ENCODE data around the gene EXOC3L4.
"Not testable (repeated sequence)": the region's sequence is repeated elsewhere in the genome, so short reads cannot be mapped to it uniquely, and the experiment has no call there.

Gene EXOC3L4

DNA sequence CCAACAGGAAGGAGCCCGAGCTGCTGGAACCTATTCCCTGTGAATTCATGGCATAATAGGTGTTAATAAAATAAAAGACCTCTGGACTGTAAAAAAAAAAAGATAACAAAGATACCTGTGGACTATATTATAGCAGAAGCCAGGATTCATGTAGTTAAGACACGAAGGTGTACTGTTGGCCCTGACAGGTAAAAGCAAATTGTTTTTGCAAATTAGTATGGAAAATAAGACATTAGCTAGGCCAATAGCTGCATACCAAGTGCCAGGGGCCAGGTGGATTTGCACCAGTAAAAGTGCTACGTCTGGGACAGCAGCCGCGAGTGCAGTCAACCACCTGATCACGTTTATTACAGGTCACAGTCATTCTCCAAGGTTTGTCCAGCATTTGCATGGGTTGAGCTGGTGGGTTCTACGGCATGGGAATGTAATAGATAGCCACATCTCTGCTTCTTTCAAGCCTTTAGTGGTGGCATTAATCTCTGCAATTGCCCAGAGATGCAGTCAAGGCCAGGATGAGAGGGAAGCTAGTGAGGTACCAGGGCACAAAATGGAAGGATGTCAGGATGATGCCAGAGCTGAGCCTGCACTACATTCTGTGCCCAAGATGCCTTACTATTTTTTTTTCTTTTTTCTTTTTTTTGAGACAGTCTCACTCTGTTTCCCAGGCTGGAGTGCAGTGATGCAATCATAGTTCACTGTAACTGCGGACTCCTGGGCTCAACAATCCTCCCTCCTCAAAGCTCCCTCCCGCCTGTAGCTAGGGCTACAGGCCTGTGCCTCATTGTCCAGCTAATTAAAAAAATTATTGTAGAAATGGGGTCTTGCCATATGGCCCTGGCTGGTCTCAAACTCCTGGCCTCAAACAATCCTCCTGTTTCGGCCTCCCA lies 55.1 kb downstream of the EXOC3L4 start:
- DNase-seq (ENCODE audit: low read depth in 2 of 2), result no peak

GRCh38 chr14:103151270-103151945 lies 56.9 kb downstream of the EXOC3L4 start:
- no peak for DNase-seq (ENCODE audit: low read depth in 2 of 2)

- DNase-seq (ENCODE audit: low read depth in 2 of 2), result no peak
These were observed 60.5 kb downstream of the EXOC3L4 start for GRCh38 chr14:103155010-103155409.

DNA sequence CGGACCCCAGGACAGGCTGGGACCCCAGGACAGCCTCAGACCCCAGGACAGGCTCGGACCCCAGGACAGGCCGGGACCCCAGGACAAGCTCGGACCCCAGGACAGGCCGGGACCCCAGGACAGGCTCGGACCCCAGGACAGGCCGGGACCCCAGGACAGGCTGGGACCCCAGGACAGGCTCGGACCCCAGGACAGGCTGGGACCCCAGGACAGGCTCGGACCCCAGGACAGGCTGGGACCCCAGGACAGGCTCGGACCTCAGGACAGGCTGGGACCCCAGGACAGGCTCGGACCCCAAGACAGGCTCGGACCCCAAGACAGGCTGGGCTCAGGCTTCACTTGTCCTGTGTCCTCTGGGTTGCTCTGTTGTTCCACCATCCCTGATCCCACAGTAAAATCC lies 60.9 kb downstream of the EXOC3L4 start:
- DNase-seq (ENCODE audit: low read depth in 2 of 2), result not testable (repeated sequence)

- DNase-seq (ENCODE audit: low read depth in 2 of 2), result no peak
These were observed 61.4 kb downstream of the EXOC3L4 start for GRCh38 chr14:103155826-103156394.

DNA sequence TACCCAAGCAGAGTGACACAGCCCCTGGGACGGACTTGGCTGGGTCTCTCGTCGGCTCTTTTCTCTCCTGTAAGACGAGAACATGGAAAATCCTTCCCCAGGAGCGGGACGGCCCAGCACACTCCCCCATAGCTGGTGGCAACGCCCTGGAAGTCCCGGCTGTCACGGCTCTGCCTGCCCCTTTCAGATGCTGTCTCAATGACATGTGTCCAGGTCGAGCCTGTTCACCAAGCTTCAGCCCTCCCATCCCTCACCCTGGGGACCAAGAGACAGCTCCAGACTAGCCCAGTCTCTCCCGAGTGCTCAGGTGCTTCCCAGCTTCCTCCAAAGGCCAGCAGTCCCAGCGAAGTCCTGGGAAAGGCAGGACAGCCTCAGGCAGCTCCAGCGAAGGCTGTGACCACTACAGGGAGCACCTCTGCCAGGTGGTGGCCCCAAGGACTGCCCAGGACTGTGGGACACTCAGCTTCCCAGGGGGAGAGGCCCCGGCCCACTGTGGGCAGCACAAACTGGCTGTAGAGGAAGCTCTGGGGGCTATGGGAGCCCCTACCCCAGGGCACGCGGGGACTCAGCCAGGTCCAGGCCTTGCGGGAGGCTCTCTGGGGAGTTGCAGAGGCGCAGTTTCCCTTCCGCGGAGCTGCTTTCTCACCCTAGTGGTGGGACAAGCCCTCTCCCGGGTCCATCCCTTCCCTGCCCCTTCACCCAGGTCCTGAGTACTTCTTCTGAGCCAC lies 62.3 kb downstream of the EXOC3L4 start:
- DNase-seq (ENCODE audit: low read depth in 2 of 2), result no peak

- DNase-seq (ENCODE audit: low read depth in 2 of 2), result no peak
These were observed 63.4 kb downstream of the EXOC3L4 start for GRCh38 chr14:103157969-103158368.

DNA sequence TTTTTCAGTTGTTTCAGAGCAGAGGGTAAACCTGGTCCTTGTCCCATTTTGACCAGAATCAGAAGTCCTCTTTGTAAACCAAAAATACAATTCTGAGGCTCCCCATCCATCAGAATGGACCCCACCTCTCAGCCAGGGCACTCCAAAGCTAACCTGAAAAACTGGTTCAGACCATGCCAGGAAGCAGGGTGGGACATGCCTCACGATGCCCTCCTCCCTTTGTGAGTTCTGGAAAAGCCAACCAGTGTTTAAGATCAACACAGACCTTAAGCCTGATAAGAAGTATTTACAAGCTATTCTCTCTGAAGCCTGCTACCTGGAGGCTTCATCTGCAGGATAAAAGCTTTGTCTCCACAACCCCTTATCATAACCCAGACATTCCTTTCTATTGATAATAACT lies 64.2 kb downstream of the EXOC3L4 start:
- no peak for DNase-seq (ENCODE audit: low read depth in 2 of 2)

Data from stimulated activated CD4-positive, alpha-beta T cell treated with anti-CD3 and anti-CD28 coated beads, Interleukin-1b, Interleukin-23, amount 100 ng/mL, for 1 hour (primary cell).